HG03280 (cell line): Measurements from ENCODE around the gene ATF4.
A peak's percentile ranks its signal among the peaks of the same experiment; 100 is the strongest.
"Not testable (repeated sequence)": the region's sequence is repeated elsewhere in the genome, so short reads cannot be mapped to it uniquely, and the experiment has no call there.

Experiments used
- ATAC-seq: cut with Tn5 transposase; IDR thresholded peaks from one replicate; pipeline ENCODE4 v1.9.1; 2021; ENCODE audit warnings: mild to moderate bottlenecking, moderate library complexity; ENCODE audit not compliant: unreplicated experiment

Gene ATF4

GRCh38 chr22:39510529-39511149 is 9.7 kb upstream of the ATF4 start:
- no peak for ATAC-seq

GRCh38 chr22:39511226-39511625 is 9.1 kb upstream of the ATF4 start:
- no peak for ATAC-seq

GRCh38 chr22:39512026-39512425 is 8.3 kb upstream of the ATF4 start:
- no peak for ATAC-seq

GRCh38 chr22:39513791-39514190 is 6.6 kb upstream of the ATF4 start:
- no peak for ATAC-seq

GRCh38 chr22:39514373-39514973 is 5.9 kb upstream of the ATF4 start:
- no peak for ATAC-seq

GRCh38 chr22:39515266-39516050 is 4.9 kb upstream of the ATF4 start:
- ATAC-seq, result no peak

GRCh38 chr22:39517470-39517869 is 2.9 kb upstream of the ATF4 start:
- ATAC-seq, result no peak

- no peak for ATAC-seq
Measured at GRCh38 chr22:39518144-39518786, 2.1 kb upstream of the ATF4 start.

GRCh38 chr22:39518996-39519680 is 1.2 kb upstream of the ATF4 start:
- no peak for ATAC-seq

GRCh38 chr22:39519681-39520225 is 609 bp upstream of the ATF4 start:
- peak; percentile 76 for ATAC-seq

- not testable (repeated sequence) for ATAC-seq
Measured at GRCh38 chr22:39521106-39521885, 934 bp downstream of the ATF4 start.

GRCh38 chr22:39522091-39522490 is 1.7 kb downstream of the ATF4 start:
- ATAC-seq, result not testable (repeated sequence)

- ATAC-seq, result no peak
Measured at GRCh38 chr22:39522567-39523300, 2.4 kb downstream of the ATF4 start.

- ATAC-seq, result no peak
Measured at GRCh38 chr22:39524089-39524752, 3.9 kb downstream of the ATF4 start.

GRCh38 chr22:39524753-39525657 is 4.6 kb downstream of the ATF4 start:
- no peak for ATAC-seq

- no peak for ATAC-seq
Measured at GRCh38 chr22:39525658-39525975, 5.3 kb downstream of the ATF4 start.

GRCh38 chr22:39526736-39527171 is 6.4 kb downstream of the ATF4 start:
- ATAC-seq, result no peak

- no peak for ATAC-seq
Measured at GRCh38 chr22:39527481-39527961, 7.2 kb downstream of the ATF4 start.
